Gastroesophageal sphincter (tissue), 3 donors: ENCODE data around the gene CREB1.

Experiments
- CTCF ChIP-seq, 4 experiments: fragments of 200-600 bp in 2 of 4; fragments of 450-650 bp in 2 of 4; sonication (generic) in 1 of 4; IDR thresholded peaks; one replicate each; pipeline ENCODE4 v1.5.1; 2017 to 2019; ENCODE audit warnings: antibody characterized with exemption in 4 of 4, mild to moderate bottlenecking in 2 of 4, moderate library complexity in 2 of 4
- EP300 ChIP-seq: sonication (generic); formaldehyde crosslinking; IDR thresholded peaks from one replicate; pipeline ENCODE4 v1.6.1; 2017; ENCODE audit warnings: antibody characterized with exemption, mild to moderate bottlenecking
- POLR2A ChIP-seq, 2 donors: fragments of 450-650 bp; IDR thresholded peaks; one replicate each; pipeline ENCODE4 v1.6.1; 2017; ENCODE audit warnings: antibody characterized with exemption in 2 of 2, mild to moderate bottlenecking in 2 of 2, moderate library complexity in 1 of 2
- POLR2AphosphoS5 ChIP-seq: sonication (generic); formaldehyde crosslinking; IDR thresholded peaks from one replicate; pipeline ENCODE4 v1.6.1; 2017; ENCODE audit warnings: antibody characterized with exemption

- no peak for TF ChIP-seq CTCF (IDR thresholded peaks at IDR 0.05)
- no peak for TF ChIP-seq POLR2A (IDR thresholded peaks at IDR 0.05)
- TF ChIP-seq EP300 = no peak
- TF ChIP-seq POLR2AphosphoS5 = no peak
These were observed 41.6 kb downstream of the CREB1 start for GRCh38 chr2:207571370-207571769.
